Measurements from ENCODE around the gene VPS37B.

- TF ChIP-seq CTCF (IDR thresholded peaks at IDR 0.05; ENCODE audit: low read length) (no peak), EZH2 (optimal IDR thresholded peaks at IDR 0.05; ENCODE audit: low read depth, low read length) (no peak)
These were observed 39.4 kb upstream of the VPS37B start for GRCh38 chr12:122935318-122935717.
